ENCODE measurements around the gene LIN37. TPM values are rescaled to one million over a fixed set of nuclear protein-coding genes. Genes with fewer than 3 reads are reported as not detected.

LIN37 gene
- total and polyA plus RNA-seq, 2 of the 13 experiments (the other 11 are each of a cell fraction or from before 2014, with no cell fraction given): 6.3 to 8.7 TPM

- WGBS (ENCODE audit: low lambda C conversion rate): 43% methylated on average over 12 of the region's 13 CpGs
- Histone ChIP-seq H3K4me2 (ENCODE audit: low read depth, low read length) (no peak overlapping the region), H3K9me3 (ENCODE audit: low read length) (no peaks in the 10 kb centered on the region), H3K9ac (ENCODE audit: insufficient read depth, low read depth, low read length) (no peak overlapping the region), H4K20me1 (ENCODE audit: insufficient read depth, low read length) (no peaks in the 10 kb centered on the region), H3K27me3 (ENCODE audit: control insufficient read depth in 1 of 2, insufficient read depth in 2 of 2, low read length in 2 of 2) (no peaks in the 10 kb centered on the region; a peak in 1 of 5 replicates), H3K36me3 (replicated peaks in 1 of 2; ENCODE audit: control insufficient read depth in 1 of 2, insufficient read depth in 2 of 2, low read length in 2 of 2) (no peaks in the 10 kb centered on the region), H3K4me3 (replicated peaks in 1 of 3; ENCODE audit: insufficient read depth in 1 of 3, low read depth in 2 of 3, low read length in 3 of 3) (no peak overlapping the region), H3K27ac (ENCODE audit: extremely low read length, insufficient read depth, low read length) (no peak overlapping the region), H2AFZ (ENCODE audit: low read length) (no peak overlapping the region), H3K4me1 (ENCODE audit: insufficient read depth, low read length) (peaks cover 21% of the 10 kb centered on the region), H3K79me2 (ENCODE audit: insufficient read depth, low read length) (no peaks in the 10 kb centered on the region)
- TF ChIP-seq FOXA1 (IDR thresholded peaks at IDR 0.05) (no peak), FOXA1 (CRISPR knock-in tag; IDR thresholded peaks at IDR 0.05) (no peak), NFE2L1 (CRISPR knock-in tag; IDR thresholded peaks at IDR 0.05; ENCODE audit: borderline replicate concordance) (no peak), ZNF710 (CRISPR knock-in tag; IDR thresholded peaks at IDR 0.05; ENCODE audit: borderline replicate concordance) (no peak), ZNF34 (CRISPR knock-in tag; IDR thresholded peaks at IDR 0.05; ENCODE audit: borderline replicate concordance) (no peak), MLXIP (CRISPR knock-in tag; IDR thresholded peaks at IDR 0.05; ENCODE audit: borderline replicate concordance) (no peak), GLI4 (CRISPR knock-in tag; IDR thresholded peaks at IDR 0.05; ENCODE audit: borderline replicate concordance) (no peak), TFDP2 (CRISPR knock-in tag; IDR thresholded peaks at IDR 0.05) (no peak), CBFB (CRISPR knock-in tag; IDR thresholded peaks at IDR 0.05) (no peak), TSC22D2 (CRISPR knock-in tag; IDR thresholded peaks at IDR 0.05; ENCODE audit: borderline replicate concordance) (no peak), ZMYM3 (CRISPR knock-in tag; IDR thresholded peaks at IDR 0.05) (no peak), CREBL2 (CRISPR knock-in tag; IDR thresholded peaks at IDR 0.05; ENCODE audit: borderline replicate concordance) (no peak)
- ATAC-seq (no peak), FAIRE-seq (no peak), DNase-seq (ENCODE audit: low spot score) (no peak)
- no TSS peak for BruUV-seq (replicated peaks)
- in situ Hi-C loops (cut with HindIII; ENCODE audit: extremely low pct_ligation_motif_present, low pct_unique_long_range_greater_than_20kb): no loop called here
- CTCF ChIA-PET (ENCODE audit: low intra/inter-chr PET ratio, low total read pairs): no interaction called here
- POLR2A ChIA-PET: interaction anchor here (5.0 kb wide), 1 partner anchor 8 kb away, joined by 23 read pairs; no protein-coding TSS in a partner anchor
- intact Hi-C loops (cut with micrococcal nuclease; ENCODE audit: unreplicated experiment): no loop called here
Observed at GRCh38 chr19:35710784-35711723, 37.3 kb upstream of the LIN37 start.
